Adrenal gland (tissue), 12 donors: Measurements from ENCODE around the gene KNSTRN. TPM values are rescaled to one million over a fixed set of nuclear protein-coding genes. Genes with fewer than 3 reads are reported as not detected.

Source experiments
- DNase-seq, 7 donors: peaks; one replicate each; pipeline ENCODE4 v3.0.0-alpha.2; 2019 to 2020
- H3K27ac ChIP-seq, 5 donors: fragments of 200-600 bp; sonication (generic) in 4 of 5; 1 replicate in 3 of 5; 2 replicates in 2 of 5; pipeline versions ENCODE4 v1.5.1 to v1.8.0; 2016 to 2020; ENCODE audit warnings: mild to moderate bottlenecking in 1 of 5
- H3K27me3 ChIP-seq: fragments of 200-600 bp; 2 replicates; pipeline ENCODE4 v1.8.0; 2021
- H3K36me3 ChIP-seq, 2 donors: fragments of 200-600 bp; replicated peaks in 1 of 2; 1 replicate in 1 of 2; 2 replicates in 1 of 2; pipeline versions ENCODE4 v1.5.1 to v1.8.0; 2018 to 2022
- H3K4me1 ChIP-seq, 2 donors: fragments of 200-600 bp; replicated peaks in 1 of 2; 1 replicate in 1 of 2; 2 replicates in 1 of 2; pipeline versions ENCODE4 v1.5.1 to v1.8.0; 2018 to 2021
- H3K4me3 ChIP-seq, 4 donors: fragments of 200-600 bp; sonication (generic) in 3 of 4; one replicate each; pipeline ENCODE4 v1.5.1; 2016 to 2018
- H3K9me3 ChIP-seq, 3 donors: fragments of 200-600 bp; sonication (generic) in 1 of 3; replicated peaks in 1 of 3; 1 replicate in 2 of 3; 2 replicates in 1 of 3; pipeline versions ENCODE4 v1.5.1 to v1.8.0; 2016 to 2021
- POLR2A ChIP-seq, 2 donors: fragments of 450-650 bp; IDR thresholded peaks; one replicate each; pipeline ENCODE4 v1.6.1; 2017; ENCODE audit warnings: antibody characterized with exemption in 2 of 2, mild to moderate bottlenecking in 2 of 2, moderate library complexity in 1 of 2
- WGBS, 4 donors: extraction: QIAGEN DNeasy Blood & Tissue Kit in 2 of 4; methylation state at CpG; one replicate each; pipeline versions ENCODE4 v1.1.5 to v1.1.7; 2013 to 2017; 5-methylcytosine and 5-hydroxymethylcytosine counted together
- intact Hi-C, 2 donors: fragments of 100-400 bp; cut with DNase I; formaldehyde crosslinking; loops; one replicate each; pipeline versions ENCODE4 v1.14.1 to v1.15.0; 2022 to 2023
- polyA plus RNA-seq, 3 donors: library from polyadenylated mRNA; stranded (reverse); fragments of 200-250 nt in 2 of 3; fragments of 350-450 nt in 1 of 3; fragmentation: Illumina TruSeq in 1 of 3; extraction: RNeasy Lipid Tissue Mini Kit (QIAGEN cat#74804) in 1 of 3; gene quantifications; one replicate each; pipeline ENCODE4 v1.2.3, GENCODE V29; 2013 to 2014
- total RNA-seq, 9 donors: library from RNA; depleted of rRNA in 4 of 9; stranded (reverse); fragments of >200 nt in 4 of 9; fragments of 120-200 nt in 1 of 9; fragmentation: NEBNext Ultra II Directional in 1 of 9; extraction: Animal tissue kit (Norgen Biotek cat#: 25700) in 1 of 9; gene quantifications; one replicate each; pipeline versions ENCODE4 v1.1.0 to v1.2.4, GENCODE V29; 2013 to 2023
- TF ChIP-seq, protein P1 (sequence below), 6 experiments: fragments of 450-650 bp in 4 of 6; fragments of 200-600 bp in 2 of 6; sonication (generic) in 1 of 6; IDR thresholded peaks; 1 replicate in 5 of 6; 2 replicates in 1 of 6; pipeline versions ENCODE4 v1.5.1 to v1.8.0; 2016 to 2021; ENCODE audit warnings: antibody characterized with exemption in 6 of 6, mild to moderate bottlenecking in 2 of 6, moderate library complexity in 1 of 6
- donor health status: healthy with polysubstance abuse.
- donor health status: Bipolar disorder and iron deficiency.
- donor health status: DM: yes; HTN: yes; CAD: no.
- donor health status: DM: no; HTN: no; CAD: no.
- donor health status: DM: no; HTN: no; CAD: no.
- donor health status: DM: yes; HTN: yes; CAD: no.

KNSTRN gene
- total and polyA plus RNA-seq, 12 donors = 4.0 to 39.8 (median 10.4) TPM

DNA sequence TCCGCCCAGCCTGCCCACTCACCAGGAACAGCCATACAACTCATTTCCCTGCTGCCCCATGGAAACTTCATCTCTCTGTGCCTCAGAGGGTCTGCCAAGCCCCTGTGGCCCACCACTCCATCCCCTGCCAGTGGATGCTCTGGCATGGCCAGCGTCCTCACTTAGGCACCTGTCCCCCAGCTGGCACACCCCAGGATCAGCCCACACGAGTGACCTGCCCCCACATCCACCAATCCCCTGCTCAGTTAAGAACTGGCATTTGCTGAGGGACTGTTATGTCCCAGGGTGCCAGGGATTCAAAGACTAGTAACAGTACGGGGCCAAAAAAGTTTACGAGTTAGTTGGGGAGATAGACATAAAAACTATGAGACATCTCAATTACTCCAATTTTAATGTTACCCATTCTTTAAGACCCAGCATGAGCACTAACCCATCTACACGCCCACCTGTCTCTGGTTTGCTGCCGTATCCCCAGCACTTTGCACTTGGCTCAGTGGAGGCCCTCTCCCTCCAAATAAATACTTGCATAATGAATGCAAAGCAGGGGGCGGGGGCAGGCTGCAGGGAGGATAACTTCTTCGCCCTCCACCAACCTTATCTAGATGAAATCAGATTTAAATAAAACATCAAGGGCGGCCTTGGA is 46.7 kb downstream of the KNSTRN start:
- no peak overlapping the region for H3K4me3 ChIP-seq
- H3K36me3 ChIP-seq = no peaks in the 10 kb centered on the region
- peaks cover 9 to 18% of the 10 kb centered on the region in 2 donors for H3K4me1 ChIP-seq
- intact Hi-C loops = loop anchor here in 1 of 2 donors (5.0 kb wide), 1 partner anchor 147 kb away; the partner anchor contains the start of gene ANKRD63
- peak overlapping the region in 2 of 5 donors; percentile 60 to 81 for H3K27ac ChIP-seq
- 56 to 65% (median 63%) methylated on average over 9 to 10 of the region's 10 CpGs for WGBS, 4 donors
- DNase-seq = no peak
- no peaks in the 10 kb centered on the region for H3K27me3 ChIP-seq
- TF ChIP-seq POLR2A (IDR thresholded peaks at IDR 0.05) = no peak
- TF ChIP-seq, protein P1, sequence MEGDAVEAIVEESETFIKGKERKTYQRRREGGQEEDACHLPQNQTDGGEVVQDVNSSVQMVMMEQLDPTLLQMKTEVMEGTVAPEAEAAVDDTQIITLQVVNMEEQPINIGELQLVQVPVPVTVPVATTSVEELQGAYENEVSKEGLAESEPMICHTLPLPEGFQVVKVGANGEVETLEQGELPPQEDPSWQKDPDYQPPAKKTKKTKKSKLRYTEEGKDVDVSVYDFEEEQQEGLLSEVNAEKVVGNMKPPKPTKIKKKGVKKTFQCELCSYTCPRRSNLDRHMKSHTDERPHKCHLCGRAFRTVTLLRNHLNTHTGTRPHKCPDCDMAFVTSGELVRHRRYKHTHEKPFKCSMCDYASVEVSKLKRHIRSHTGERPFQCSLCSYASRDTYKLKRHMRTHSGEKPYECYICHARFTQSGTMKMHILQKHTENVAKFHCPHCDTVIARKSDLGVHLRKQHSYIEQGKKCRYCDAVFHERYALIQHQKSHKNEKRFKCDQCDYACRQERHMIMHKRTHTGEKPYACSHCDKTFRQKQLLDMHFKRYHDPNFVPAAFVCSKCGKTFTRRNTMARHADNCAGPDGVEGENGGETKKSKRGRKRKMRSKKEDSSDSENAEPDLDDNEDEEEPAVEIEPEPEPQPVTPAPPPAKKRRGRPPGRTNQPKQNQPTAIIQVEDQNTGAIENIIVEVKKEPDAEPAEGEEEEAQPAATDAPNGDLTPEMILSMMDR (IDR thresholded peaks at IDR 0.05) = no peak
- H3K9me3 ChIP-seq = no peaks in the 10 kb centered on the region

DNA sequence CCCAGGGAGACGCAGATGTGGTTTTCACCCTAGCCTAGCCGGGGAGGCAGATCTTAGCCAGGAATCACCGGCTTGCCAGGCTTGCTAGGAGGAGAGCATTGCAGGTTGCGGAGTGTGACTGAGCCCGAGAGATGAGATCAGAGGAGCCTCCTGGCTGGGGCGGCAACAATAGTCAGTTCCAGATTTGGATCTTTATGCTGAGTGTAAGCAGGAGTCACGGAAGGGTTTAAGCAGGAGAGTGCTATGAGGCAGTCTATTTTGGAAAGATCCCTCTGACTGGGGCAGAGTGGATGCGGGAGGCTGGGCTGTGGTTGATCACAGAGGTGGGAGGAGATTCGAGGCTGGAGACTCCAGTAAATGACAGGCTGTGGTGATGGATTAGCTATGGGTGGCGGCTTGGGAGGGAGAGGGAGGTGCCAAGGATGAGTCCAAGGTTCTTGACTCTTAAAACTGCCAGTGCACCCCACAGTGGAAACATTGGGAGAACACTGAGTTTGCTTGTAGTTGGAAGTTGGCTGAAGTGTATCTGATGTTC is 47.8 kb downstream of the KNSTRN start:
- peaks cover 9 to 18% of the 10 kb centered on the region in 2 donors for H3K4me1 ChIP-seq
- H3K9me3 ChIP-seq = no peaks in the 10 kb centered on the region
- no peak overlapping the region for H3K4me3 ChIP-seq
- peak; percentile 60 to 84 (median 82) for DNase-seq
- H3K27me3 ChIP-seq = no peaks in the 10 kb centered on the region
- intact Hi-C loops = no loop called here
- peak overlapping the region in 3 of 5 donors; percentile 60 to 81 (median 73) for H3K27ac ChIP-seq
- no peaks in the 10 kb centered on the region for H3K36me3 ChIP-seq
- TF ChIP-seq, protein P1 (IDR thresholded peaks at IDR 0.05) = no peak
- peak in 1 of 2 donors; percentile 53 for TF ChIP-seq POLR2A (IDR thresholded peaks at IDR 0.05)
- 24 to 35% (median 29%) methylated on average over 4 to 10 of the region's 10 CpGs for WGBS, 4 donors

DNA sequence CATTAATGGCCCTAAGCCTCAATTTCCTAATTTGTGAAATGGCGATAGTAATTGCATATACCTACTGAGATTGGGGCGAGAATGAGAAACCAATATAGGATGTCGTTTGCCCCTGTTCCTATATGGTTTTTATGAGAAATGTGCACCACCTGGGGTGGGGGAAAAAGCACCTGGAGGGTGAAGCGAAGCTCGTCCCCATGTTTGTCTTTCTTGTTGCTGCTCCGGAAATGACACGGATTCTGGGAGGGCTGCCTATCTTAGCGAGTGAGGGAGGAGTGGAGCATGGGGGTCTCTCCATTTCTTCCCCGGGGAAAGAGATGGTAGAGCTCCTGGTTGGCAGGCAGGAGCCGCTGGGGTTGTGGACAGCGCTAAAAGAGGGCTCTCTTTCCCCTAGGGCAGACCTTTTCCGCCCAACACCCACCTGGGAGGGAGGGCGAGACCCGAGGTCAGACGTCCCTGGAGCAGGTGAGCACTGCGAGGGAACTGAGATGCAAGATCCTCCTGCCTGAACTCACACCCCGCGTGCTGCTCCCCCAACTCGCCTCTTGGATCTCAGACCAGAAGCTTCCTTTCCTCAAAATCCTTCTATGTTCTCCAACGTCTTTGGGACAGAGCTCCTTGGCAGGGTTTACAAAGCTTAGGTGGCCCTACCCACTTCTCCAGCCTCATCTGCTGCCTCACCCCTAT is 52.6 kb downstream of the KNSTRN start:
- intact Hi-C loops = no loop called here
- H3K4me1 ChIP-seq = peaks cover 23 to 34% of the 10 kb centered on the region in 2 donors
- no peak for TF ChIP-seq POLR2A (IDR thresholded peaks at IDR 0.05)
- TF ChIP-seq, protein P1 (IDR thresholded peaks at IDR 0.05) = no peak
- WGBS, 4 donors = 66 to 79% (median 71%) methylated on average over 19 to 20 of the region's 20 CpGs
- peaks cover 4% of the 10 kb centered on the region for H3K27me3 ChIP-seq
- H3K27ac ChIP-seq = no peak overlapping the region
- no peaks in the 10 kb centered on the region for H3K36me3 ChIP-seq
- DNase-seq = no peak
- no peaks in the 10 kb centered on the region for H3K9me3 ChIP-seq
- no peak overlapping the region for H3K4me3 ChIP-seq

DNA sequence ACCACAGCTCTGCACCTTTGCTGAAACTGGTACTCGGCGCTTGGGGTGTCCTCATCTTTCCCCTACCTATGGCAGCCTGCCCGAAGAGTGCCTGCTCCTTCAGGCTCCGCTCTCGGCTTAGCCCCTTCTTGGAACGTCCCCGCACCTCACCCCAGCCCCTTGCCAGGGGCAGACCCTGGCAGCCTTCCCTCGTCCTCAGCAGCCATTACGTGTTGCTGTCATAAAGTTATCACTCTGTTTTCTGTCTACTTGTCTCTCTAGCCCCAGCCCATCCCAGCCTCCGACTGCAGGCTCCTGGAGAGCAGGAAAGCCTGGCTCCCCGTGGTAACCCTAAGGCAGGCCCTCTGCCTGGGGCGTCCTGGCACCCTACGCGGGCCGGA is 53.2 kb downstream of the KNSTRN start:
- no peaks in the 10 kb centered on the region for H3K36me3 ChIP-seq
- TF ChIP-seq POLR2A (IDR thresholded peaks at IDR 0.05) = no peak
- TF ChIP-seq, protein P1 (IDR thresholded peaks at IDR 0.05) = no peak
- intact Hi-C loops = no loop called here
- WGBS, 4 donors = 30 to 66% (median 46%) methylated on average over 9 to 15 of the region's 15 CpGs
- H3K27ac ChIP-seq = no peak overlapping the region
- peak overlapping the region in 1 of 4 donors; percentile 53 for H3K4me3 ChIP-seq
- H3K9me3 ChIP-seq = no peaks in the 10 kb centered on the region
- H3K4me1 ChIP-seq = peaks cover 23 to 33% of the 10 kb centered on the region in 2 donors
- H3K27me3 ChIP-seq = peaks cover 4% of the 10 kb centered on the region
- no peak for DNase-seq
